HEK293 (cell line): ENCODE measurements around the gene ESPL1.

Source experiments
- CTCF ChIA-PET: fragments of 350-600 bp; formaldehyde crosslinking; extraction: SDS; loops from one replicate; lab custom pipeline; 2021; ENCODE audit warnings: antibody characterized with exemption; lab: Yijun Ruan, JAX
- POLR2A ChIA-PET: fragments of 300-600 bp; formaldehyde crosslinking; extraction: SDS; loops from one replicate; lab custom pipeline; 2020; ENCODE audit warnings: antibody characterized with exemption, inconsistent platforms; lab: Yijun Ruan, JAX
- H3K27ac ChIP-seq: fragments of 200-500 bp; sonication (Bioruptor generic); 2 replicates; pipeline ENCODE4 v1.5.1; 2014; ENCODE audit warnings: low read depth, low read length, control low read depth, inconsistent platforms; ENCODE audit errors: extremely low read depth
- H3K36me3 ChIP-seq, 2 experiments: fragments of 200-500 bp in 1 of 2; sonication (Bioruptor generic) in 1 of 2; 1 replicate in 1 of 2; 2 replicates in 1 of 2; pipeline ENCODE4 v1.5.1; 2014 to 2017; ENCODE audit warnings: inconsistent platforms in 2 of 2, low read length in 2 of 2; ENCODE audit not compliant: control insufficient read depth in 2 of 2, insufficient read depth in 1 of 2
- H3K4me1 ChIP-seq: fragments of 200-500 bp; sonication (Bioruptor generic); 2 replicates; pipeline ENCODE4 v1.5.1; 2014; ENCODE audit warnings: mild to moderate bottlenecking, low read length, inconsistent platforms; ENCODE audit not compliant: control insufficient read depth, insufficient read depth
- H3K4me3 ChIP-seq: 2 replicates; pipeline ENCODE4 v1.5.1; 2011; ENCODE audit warnings: low read depth, mild to moderate bottlenecking, control low read depth, low read length, moderate library complexity
- H3K9me3 ChIP-seq: fragments of 200-500 bp; sonication (Bioruptor generic); 2 replicates; pipeline ENCODE4 v1.5.1; 2014; ENCODE audit warnings: low read depth, low read length, inconsistent platforms; ENCODE audit not compliant: control insufficient read depth, insufficient read depth
- ATF2 ChIP-seq: fragments of 450-650 bp; formaldehyde crosslinking; IDR thresholded peaks from 2 replicates; pipeline ENCODE4 v1.5.1; 2016; ENCODE audit warnings: missing biosample characterization, missing genetic modification characterization, low read depth
- IKZF3 ChIP-seq: fragments of 450-650 bp; IDR thresholded peaks from 2 replicates; pipeline ENCODE4 v1.5.0; 2018; ENCODE audit warnings: missing biosample characterization, mild to moderate bottlenecking, missing genetic modification characterization, moderate library complexity
- KLF8 ChIP-seq: fragments of 450-650 bp; formaldehyde crosslinking; IDR thresholded peaks from 2 replicates; pipeline ENCODE4 v1.5.1; 2016; ENCODE audit warnings: missing biosample characterization, missing genetic modification characterization
- PATZ1 ChIP-seq: fragments of 450-650 bp; formaldehyde crosslinking; IDR thresholded peaks from 2 replicates; pipeline ENCODE4 v1.5.1; 2016; ENCODE audit warnings: missing biosample characterization, missing genetic modification characterization
- PRDM10 ChIP-seq: fragments of 450-650 bp; formaldehyde crosslinking; IDR thresholded peaks from 2 replicates; pipeline ENCODE4 v1.5.1; 2016; ENCODE audit warnings: missing biosample characterization, missing genetic modification characterization
- RBAK ChIP-seq: fragments of 450-650 bp; formaldehyde crosslinking; IDR thresholded peaks from 2 replicates; pipeline ENCODE4 v1.5.1; 2016; ENCODE audit warnings: missing biosample characterization, missing genetic modification characterization
- SP2 ChIP-seq: fragments of 450-650 bp; formaldehyde crosslinking; IDR thresholded peaks from 2 replicates; pipeline ENCODE4 v1.5.1; 2016; ENCODE audit warnings: missing biosample characterization, missing genetic modification characterization
- SP3 ChIP-seq: fragments of 450-650 bp; formaldehyde crosslinking; IDR thresholded peaks from 2 replicates; pipeline ENCODE4 v1.5.1; 2016; ENCODE audit warnings: missing biosample characterization, missing genetic modification characterization
- ZBTB21 ChIP-seq: fragments of 450-650 bp; formaldehyde crosslinking; IDR thresholded peaks from 2 replicates; pipeline ENCODE4 v1.5.1; 2017; ENCODE audit warnings: missing biosample characterization, missing genetic modification characterization
- ZEB2 ChIP-seq: fragments of 450-650 bp; formaldehyde crosslinking; IDR thresholded peaks from 2 replicates; pipeline ENCODE4 v1.5.1; 2016; ENCODE audit warnings: missing biosample characterization, missing genetic modification characterization
- ZNF362 ChIP-seq: fragments of 450-650 bp; formaldehyde crosslinking; IDR thresholded peaks from 2 replicates; pipeline ENCODE4 v1.5.1; 2016; ENCODE audit warnings: missing biosample characterization, missing genetic modification characterization
- ZNF398 ChIP-seq: fragments of 450-650 bp; formaldehyde crosslinking; IDR thresholded peaks from 2 replicates; pipeline ENCODE4 v1.5.1; 2017; ENCODE audit warnings: missing biosample characterization, missing genetic modification characterization
- ZNF416 ChIP-seq: fragments of 450-650 bp; formaldehyde crosslinking; IDR thresholded peaks from 2 replicates; pipeline ENCODE4 v1.5.1; 2016; ENCODE audit warnings: missing biosample characterization, missing genetic modification characterization
- ZNF777 ChIP-seq: fragments of 450-650 bp; formaldehyde crosslinking; IDR thresholded peaks from 2 replicates; pipeline ENCODE4 v1.5.1; 2017; ENCODE audit warnings: missing biosample characterization, missing genetic modification characterization, borderline replicate concordance

ESPL1 gene

GRCh38 chr12:53233671-53234121 is 34.4 kb upstream of the ESPL1 start (continued):
- no peak for TF ChIP-seq PRDM10 (tag by site-specific recombination)

GRCh38 chr12:53234271-53234914 is 33.7 kb upstream of the ESPL1 start:
- ChIA-PET POLR2A (interaction anchor here (0.5 to 0.8 kb wide), 3 partner anchors 11 to 68 kb away, joined by 3 read pairs; no protein-coding TSS in a partner anchor), CTCF (interaction anchor here (1.7 kb wide), 1 partner anchor 10 kb away, joined by 3 read pairs; no protein-coding TSS in a partner anchor)
- no peak overlapping the region for H3K4me3 ChIP-seq
- H3K4me1 ChIP-seq: peaks cover 12% of the 10 kb centered on the region
- no peaks in the 10 kb centered on the region for H3K36me3 ChIP-seq
- no peaks in the 10 kb centered on the region for H3K9me3 ChIP-seq
- peak; percentile 43; the same call in 1 of the 2 replicates for TF ChIP-seq PATZ1 (tag by site-specific recombination)
- peak; percentile 61; the same call in 1 of the 2 replicates for TF ChIP-seq IKZF3
- TF ChIP-seq ZNF398 (tag by site-specific recombination): 0 out of 2 replicates have a peak, but pooled peaks have one; percentile 27
- TF ChIP-seq SP2 (tag by site-specific recombination): peak; percentile 50
- no peak for TF ChIP-seq KLF8 (tag by site-specific recombination)
- no peak for TF ChIP-seq RBAK (tag by site-specific recombination)
- peak; percentile 47; the same call in 1 of the 2 replicates for TF ChIP-seq PRDM10 (tag by site-specific recombination)
- TF ChIP-seq SP3: peak; percentile 57; the same call in 1 of the 2 replicates
- TF ChIP-seq ZBTB21 (tag by site-specific recombination): no peak
- no peak overlapping the region for H3K27ac ChIP-seq

GRCh38 chr12:53235164-53235563 is 32.9 kb upstream of the ESPL1 start:
- Histone ChIP-seq H3K36me3 (no peaks in the 10 kb centered on the region), H3K4me3 (no peak overlapping the region), H3K27ac (no peak overlapping the region), H3K4me1 (peaks cover 12% of the 10 kb centered on the region), H3K9me3 (no peaks in the 10 kb centered on the region)
- no peak for TF ChIP-seq ZNF362 (tag by site-specific recombination)
- TF ChIP-seq ATF2 (tag by site-specific recombination): no peak
- TF ChIP-seq ZNF777 (tag by site-specific recombination): no peak
- no peak for TF ChIP-seq ZNF416
- TF ChIP-seq ZEB2: no peak
- TF ChIP-seq IKZF3: no peak
- ChIA-PET POLR2A (interaction anchor here (0.5 kb wide), 1 partner anchor 12 kb away, joined by 3 read pairs; no protein-coding TSS in a partner anchor), CTCF (interaction anchor here (0.7 to 1.7 kb wide), 2 partner anchors 10 to 33 kb away, joined by 3 read pairs; partner anchors contain the start of gene ESPL1)
